IPS DF 6.9 (cell line): ENCODE measurements around the gene PHLDB3.
A peak's percentile ranks its signal among the peaks of the same experiment; 100 is the strongest.
"Not testable (repeated sequence)": the region's sequence is repeated elsewhere in the genome, so short reads cannot be mapped to it uniquely, and the experiment has no call there.

Experiments used
- DNase-seq: peaks from one replicate; pipeline ENCODE4 v3.0.0-alpha.2; 2013; ENCODE audit warnings: low read depth, low spot score
- H3K27ac ChIP-seq: one replicate; pipeline ENCODE4 v1.5.1; 2013; ENCODE audit warnings: low read length, control low read depth
- H3K27me3 ChIP-seq: 2 replicates; pipeline ENCODE4 v1.6.1; 2013; ENCODE audit warnings: mild to moderate bottlenecking, low read length; ENCODE audit not compliant: control insufficient read depth, insufficient read depth
- H3K36me3 ChIP-seq: 2 replicates; pipeline ENCODE4 v1.6.1; 2013; ENCODE audit warnings: low read length; ENCODE audit not compliant: control insufficient read depth, insufficient read depth
- H3K4me1 ChIP-seq: 2 replicates; pipeline ENCODE4 v1.6.1; 2013; ENCODE audit warnings: low read length; ENCODE audit not compliant: control insufficient read depth, insufficient read depth
- H3K4me3 ChIP-seq: 2 replicates; pipeline ENCODE4 v1.5.1; 2013; ENCODE audit warnings: mild to moderate bottlenecking, low read length
- H3K9me3 ChIP-seq: 2 replicates; pipeline ENCODE4 v1.6.1; 2013; ENCODE audit warnings: low read length, inconsistent platforms; ENCODE audit not compliant: control insufficient read depth, insufficient read depth
- WGBS: extraction: QIAGEN DNeasy Blood & Tissue Kit; methylation state at CpG from one replicate; pipeline ENCODE4 v1.1.7; 2013; ENCODE audit warnings: mixed read lengths, missing lambda C conversion rate; ENCODE audit not compliant: insufficient read length, insufficient coverage; 5-methylcytosine and 5-hydroxymethylcytosine counted together

The PHLDB3 gene

DNA sequence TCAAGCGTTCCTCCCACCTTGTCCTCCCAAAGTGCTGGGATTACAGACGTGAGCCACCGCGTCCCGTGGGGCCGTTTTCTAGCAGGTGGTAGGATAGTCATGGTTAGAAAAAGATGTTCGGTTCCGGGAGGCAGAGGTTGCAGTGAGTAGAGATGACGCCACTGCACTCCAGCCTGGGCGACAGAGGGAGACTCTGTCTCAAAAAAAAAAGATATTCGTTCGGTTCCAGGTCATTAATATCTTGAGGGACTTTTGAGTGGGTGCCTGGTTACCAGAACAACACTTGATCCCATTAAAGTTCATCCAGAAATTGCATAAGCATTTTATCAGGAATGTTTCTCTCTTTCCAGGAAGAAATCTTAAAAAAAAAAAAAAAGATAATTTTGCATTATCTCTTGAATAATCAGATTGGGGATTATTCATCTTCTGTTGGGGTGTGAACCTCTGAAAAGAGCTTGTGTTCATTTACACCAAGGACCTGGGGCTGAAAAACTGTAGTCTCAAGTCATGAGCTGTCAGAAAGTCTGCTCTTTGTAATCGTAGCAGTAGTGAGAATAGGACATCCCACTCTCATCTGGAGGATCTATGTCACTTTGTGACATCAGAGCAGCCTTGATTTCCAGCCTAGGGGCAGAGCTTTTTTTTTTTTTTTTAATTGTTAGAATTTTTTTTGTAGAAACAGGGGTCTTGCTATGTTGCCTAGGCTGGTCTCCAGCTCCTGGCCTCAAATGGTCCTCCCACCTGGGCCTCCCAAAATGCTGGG lies 23.5 kb upstream of the PHLDB3 start:
- no CpG with 5 or more reads among the region's 13 CpGs for WGBS
- no peak overlapping the region for H3K27ac ChIP-seq
- no peaks in the 10 kb centered on the region; the same call in 1 of the 2 replicates for H3K27me3 ChIP-seq
- H3K4me1 ChIP-seq: peaks cover 2% of the 10 kb centered on the region; the same call in 1 of the 2 replicates
- no peaks in the 10 kb centered on the region for H3K36me3 ChIP-seq
- DNase-seq: no peak
- H3K9me3 ChIP-seq: no peaks in the 10 kb centered on the region
- H3K4me3 ChIP-seq: no peak overlapping the region

DNA sequence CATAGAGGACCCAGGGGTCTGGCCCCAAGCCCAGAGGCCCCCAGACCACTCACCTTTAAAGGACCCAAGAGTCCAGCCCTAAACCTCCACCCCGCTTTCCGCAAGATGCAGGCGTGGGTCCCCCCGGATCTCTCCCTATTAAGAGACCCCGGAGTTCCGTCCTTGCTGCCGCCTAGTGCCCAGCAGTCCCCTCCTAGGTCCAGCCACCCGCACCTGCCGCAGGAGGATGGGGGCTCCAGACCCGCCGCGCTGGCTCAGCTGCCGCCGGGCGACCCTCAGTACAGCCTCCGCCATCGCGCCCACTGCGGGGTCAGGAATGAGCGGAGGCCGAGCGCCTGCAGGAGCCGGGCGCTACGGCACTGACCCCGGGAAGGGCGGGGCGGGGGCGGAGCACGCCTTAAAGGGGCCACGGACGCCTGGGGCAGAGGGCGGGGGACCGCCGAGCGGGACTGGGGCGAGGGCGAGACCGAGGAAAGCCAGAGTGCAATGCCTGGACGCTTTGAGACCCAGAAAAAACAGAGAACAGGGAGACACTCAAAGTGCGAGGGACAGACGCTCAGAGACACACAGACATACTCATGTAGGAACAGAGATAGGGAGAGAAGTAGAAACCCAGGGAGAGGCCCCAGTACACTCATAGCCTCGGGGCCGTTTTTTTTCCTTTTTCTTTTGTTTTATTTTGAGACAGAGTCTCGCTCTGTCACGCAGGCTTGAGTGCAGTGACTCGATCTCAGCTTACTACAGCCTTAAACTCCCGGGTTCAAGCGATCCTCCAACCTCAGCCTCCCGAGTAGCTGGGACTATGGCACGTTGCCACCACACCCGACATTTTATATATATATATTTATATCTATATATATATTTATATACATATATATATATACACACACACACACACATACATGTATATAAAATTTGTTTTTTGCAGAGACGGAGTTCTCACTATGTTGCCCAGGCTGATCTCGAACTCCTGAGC lies 22.6 kb upstream of the PHLDB3 start, which contains the start of gene ETHE1:
TSS of gene ETHE1 (minus strand) at position 318 of the 976 bp plus-strand sequence. CDS start at position 294, 24 bp downstream.
- peak within 1 kb of the TSS; percentile 97 for H3K4me3 ChIP-seq
- no CpG with 5 or more reads among the region's 54 CpGs for WGBS
- no peaks in the 10 kb centered on the region for H3K9me3 ChIP-seq
- no peaks in the 10 kb centered on the region; the same call in 1 of the 2 replicates for H3K27me3 ChIP-seq
- no peak for DNase-seq
- H3K27ac ChIP-seq: no peak within 1 kb of the TSS
- no peaks in the 10 kb centered on the region for H3K36me3 ChIP-seq
- peaks cover 2% of the 10 kb centered on the region; the same call in 1 of the 2 replicates for H3K4me1 ChIP-seq

DNA sequence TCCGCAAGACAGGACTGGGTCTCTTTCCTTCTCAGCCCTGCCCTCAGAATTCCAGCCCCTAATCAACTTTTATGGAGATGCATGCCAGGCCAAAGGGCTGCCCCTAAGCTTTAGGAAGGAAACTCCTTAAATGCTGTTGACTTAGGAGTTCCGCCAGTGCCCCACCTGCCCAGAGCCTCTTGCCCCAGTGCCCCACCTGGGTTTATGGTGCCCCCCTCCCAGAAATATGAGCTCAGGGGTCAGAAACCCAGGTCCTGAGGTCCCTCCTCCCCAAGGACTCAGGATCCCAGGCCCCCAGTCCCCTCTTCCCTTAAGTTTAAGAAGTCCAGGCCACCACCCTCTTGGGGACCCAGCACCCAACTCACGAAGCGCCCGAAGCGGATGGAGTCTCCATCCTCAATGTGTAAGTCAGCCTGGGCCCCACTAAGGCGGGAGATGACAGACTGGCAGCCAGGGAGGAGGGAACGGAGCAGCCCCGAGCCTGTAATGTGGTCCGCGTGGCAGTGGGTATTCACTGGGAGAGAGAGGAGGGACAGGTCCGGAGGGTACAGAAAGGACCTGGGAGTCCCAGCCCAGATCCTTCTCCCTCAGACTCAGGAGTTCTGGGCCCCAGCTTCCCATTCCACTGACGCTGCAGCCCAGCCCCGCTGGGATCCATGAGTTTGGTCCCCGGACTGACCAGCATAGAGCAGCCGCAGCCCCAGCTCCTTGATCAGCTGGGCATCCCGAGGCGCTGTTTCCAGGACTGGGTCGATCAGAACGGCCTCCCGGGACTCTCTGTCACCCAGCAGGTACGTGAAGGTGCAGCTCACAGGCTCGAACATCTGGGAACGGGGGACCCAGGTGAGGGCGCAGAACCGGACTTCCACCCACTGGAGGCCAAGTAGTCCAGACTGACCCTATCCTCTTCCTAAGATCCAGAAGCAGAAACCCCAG lies 21.6 kb upstream of the PHLDB3 start:
- Histone ChIP-seq H3K27me3 (no peaks in the 10 kb centered on the region; the same call in 1 of the 2 replicates), H3K4me1 (peaks cover 2% of the 10 kb centered on the region; the same call in 1 of the 2 replicates), H3K4me3 (peak overlapping the region; percentile 97), H3K36me3 (no peaks in the 10 kb centered on the region), H3K9me3 (no peaks in the 10 kb centered on the region), H3K27ac (no peak overlapping the region)
- no peak for DNase-seq
- WGBS: no CpG with 5 or more reads among the region's 26 CpGs

DNA sequence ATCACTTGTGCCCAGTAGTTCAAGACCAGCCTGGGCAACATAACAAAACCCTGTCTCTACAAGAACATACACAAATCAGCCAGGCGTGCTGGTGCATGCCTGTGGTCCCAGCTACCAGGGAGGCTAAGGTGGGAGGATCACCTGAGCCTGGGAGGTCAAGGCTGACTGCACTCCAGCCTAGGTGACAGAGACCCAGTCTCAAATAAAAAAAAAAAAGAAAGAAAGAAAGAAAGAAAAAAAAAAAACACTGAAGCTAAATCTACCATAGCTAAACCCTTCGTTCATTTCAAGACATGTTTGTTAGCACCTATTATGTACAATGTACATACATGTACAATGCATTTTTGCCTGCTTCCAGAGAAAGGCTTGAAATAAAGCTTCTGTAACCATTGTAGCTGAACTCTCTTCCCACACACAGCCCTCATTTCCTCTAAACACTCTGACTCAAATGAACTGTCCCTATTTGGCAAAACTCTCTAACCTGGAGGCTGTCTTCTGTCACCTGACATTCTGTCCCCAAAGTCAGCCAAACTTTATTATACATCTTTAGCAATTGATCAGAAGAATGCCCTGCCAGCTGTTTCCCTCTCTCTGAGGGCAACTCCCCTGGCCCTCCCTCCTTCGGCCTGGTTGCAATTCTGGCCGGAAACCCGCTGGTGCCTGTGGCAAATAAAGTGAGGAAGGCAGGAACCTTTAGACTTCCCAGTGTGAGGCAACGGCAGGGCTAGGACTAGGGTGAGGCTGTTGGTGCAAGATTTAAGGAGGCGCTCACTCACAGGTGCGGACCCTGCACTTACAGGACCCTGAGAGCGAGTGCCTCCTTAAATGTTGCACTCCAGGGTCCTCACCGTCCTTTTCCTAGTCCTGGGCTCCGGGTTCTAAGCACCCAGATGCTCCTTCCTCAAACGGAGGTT lies 20.6 kb upstream of the PHLDB3 start:
- DNase-seq: no peak
- no peaks in the 10 kb centered on the region for H3K9me3 ChIP-seq
- peak overlapping the region; percentile 97; the same call in 1 of the 2 replicates for H3K4me3 ChIP-seq
- WGBS: no CpG with 5 or more reads among the region's 12 CpGs
- no peak overlapping the region for H3K27ac ChIP-seq
- no peaks in the 10 kb centered on the region; the same call in 1 of the 2 replicates for H3K27me3 ChIP-seq
- H3K36me3 ChIP-seq: no peaks in the 10 kb centered on the region
- peaks cover 2% of the 10 kb centered on the region; the same call in 1 of the 2 replicates for H3K4me1 ChIP-seq

DNA sequence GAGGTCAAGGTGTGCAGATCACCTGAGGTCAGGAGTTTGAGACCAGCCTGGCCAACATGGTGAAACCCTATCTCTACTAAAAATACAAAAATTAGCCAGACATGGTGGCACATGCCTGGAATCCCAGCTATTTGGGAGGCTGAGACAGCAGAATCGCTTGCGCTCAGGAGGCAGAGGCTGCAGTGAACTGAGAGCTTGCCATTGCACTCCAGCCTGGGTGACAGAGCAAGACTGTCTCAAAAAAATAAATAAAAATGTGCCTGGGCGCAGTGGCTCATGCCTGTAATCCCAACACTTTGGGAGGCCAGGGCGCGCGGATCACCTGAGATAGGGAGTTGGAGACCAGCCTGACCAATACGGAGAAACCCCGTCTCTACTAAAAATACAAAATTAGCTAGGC lies 19.1 kb upstream of the PHLDB3 start:
- H3K36me3 ChIP-seq, H3K27me3 ChIP-seq, H3K4me3 ChIP-seq, DNase-seq, H3K4me1 ChIP-seq, H3K27ac ChIP-seq, H3K9me3 ChIP-seq: not testable (repeated sequence)
- no CpG with 5 or more reads among the region's 8 CpGs for WGBS

DNA sequence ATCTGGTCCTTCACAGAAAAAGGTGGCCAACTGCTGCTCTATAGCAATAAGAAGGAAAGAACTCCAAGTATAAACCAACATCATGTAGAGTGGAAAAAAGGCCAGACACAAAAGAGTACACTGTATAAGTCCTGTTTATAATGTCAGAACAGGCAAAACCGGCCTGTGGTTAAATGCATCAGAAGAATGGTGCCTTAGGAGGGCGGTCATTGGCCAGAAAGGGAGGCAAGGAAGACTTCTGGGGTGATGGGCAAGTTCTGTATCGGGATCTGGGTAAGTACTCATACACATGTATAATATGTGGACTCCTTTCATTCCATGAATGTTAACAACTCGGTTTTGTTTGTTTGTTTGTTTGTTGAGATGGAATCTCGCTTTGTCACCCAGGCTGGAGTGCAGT lies 18.4 kb upstream of the PHLDB3 start:
- no peaks in the 10 kb centered on the region for H3K9me3 ChIP-seq

DNA sequence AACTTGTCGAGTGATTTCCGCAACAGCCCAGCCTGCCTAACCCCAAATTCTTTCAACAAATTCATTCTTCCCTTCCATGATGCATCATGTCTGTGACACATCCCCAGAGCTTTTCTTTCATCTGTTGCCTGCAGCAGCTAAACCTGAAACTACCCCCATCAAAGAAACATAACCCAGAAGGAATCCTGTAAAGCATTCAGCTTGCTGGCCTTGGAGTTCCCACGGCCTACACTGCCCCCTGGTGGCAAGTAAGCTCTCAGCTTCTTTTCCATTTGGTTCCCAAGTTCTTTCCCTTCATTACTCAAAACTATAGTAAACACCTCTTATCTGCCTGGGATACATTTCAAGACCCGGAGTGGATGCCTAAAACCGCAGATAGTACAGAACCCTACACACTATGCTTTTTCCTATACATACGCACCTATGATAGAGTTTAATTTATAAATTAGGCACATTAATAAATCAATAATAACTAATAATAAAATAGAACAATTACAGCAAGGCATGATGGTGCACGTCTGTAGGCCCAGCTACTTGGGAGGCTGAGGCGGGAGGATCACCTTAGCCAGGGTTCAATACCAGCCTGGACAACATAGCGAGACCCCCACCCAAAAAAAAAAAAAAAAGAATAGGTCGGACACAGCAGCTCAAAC lies 15.0 kb upstream of the PHLDB3 start:
- Histone ChIP-seq H3K4me1 (no peaks in the 10 kb centered on the region), H3K27me3 (no peaks in the 10 kb centered on the region), H3K36me3 (no peaks in the 10 kb centered on the region), H3K9me3 (no peaks in the 10 kb centered on the region), H3K4me3 (no peak overlapping the region), H3K27ac (no peak overlapping the region)
- no CpG with 5 or more reads among the region's 10 CpGs for WGBS
- no peak for DNase-seq

More for the DNA sequence above, 18.4 kb upstream of the PHLDB3 start:
- no CpG with 5 or more reads among the region's 5 CpGs for WGBS
- no peak for DNase-seq
- no peak overlapping the region for H3K27ac ChIP-seq
- H3K4me3 ChIP-seq: no peak overlapping the region
- H3K27me3 ChIP-seq: no peaks in the 10 kb centered on the region; the same call in 1 of the 2 replicates
- H3K36me3 ChIP-seq: no peaks in the 10 kb centered on the region
- H3K4me1 ChIP-seq: peaks cover 2% of the 10 kb centered on the region; the same call in 1 of the 2 replicates

DNA sequence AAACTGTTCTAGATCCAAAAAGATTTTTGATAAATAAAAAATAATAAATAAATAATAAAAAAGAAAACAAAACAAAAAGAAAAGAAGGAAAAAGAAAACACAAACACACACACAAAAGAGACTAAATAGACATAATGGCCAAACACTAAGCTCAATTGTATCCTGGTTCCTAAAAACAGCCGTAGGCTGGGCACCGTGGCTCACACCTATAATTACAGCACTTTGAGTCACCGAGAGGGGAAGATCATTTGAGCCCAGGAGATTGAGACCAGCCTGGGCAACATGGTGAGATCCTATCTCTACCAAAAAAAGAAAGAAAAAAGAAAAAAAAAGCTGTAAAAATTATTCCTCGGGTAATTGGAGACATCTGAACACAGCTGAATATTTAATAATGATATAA lies 13.5 kb upstream of the PHLDB3 start:
- no peak for DNase-seq
- H3K27me3 ChIP-seq: no peaks in the 10 kb centered on the region
- H3K4me1 ChIP-seq: no peaks in the 10 kb centered on the region
- H3K4me3 ChIP-seq: no peak overlapping the region
- no CpG with 5 or more reads among the region's 4 CpGs for WGBS
- no peaks in the 10 kb centered on the region for H3K36me3 ChIP-seq
- H3K9me3 ChIP-seq: no peaks in the 10 kb centered on the region
- H3K27ac ChIP-seq: no peak overlapping the region

DNA sequence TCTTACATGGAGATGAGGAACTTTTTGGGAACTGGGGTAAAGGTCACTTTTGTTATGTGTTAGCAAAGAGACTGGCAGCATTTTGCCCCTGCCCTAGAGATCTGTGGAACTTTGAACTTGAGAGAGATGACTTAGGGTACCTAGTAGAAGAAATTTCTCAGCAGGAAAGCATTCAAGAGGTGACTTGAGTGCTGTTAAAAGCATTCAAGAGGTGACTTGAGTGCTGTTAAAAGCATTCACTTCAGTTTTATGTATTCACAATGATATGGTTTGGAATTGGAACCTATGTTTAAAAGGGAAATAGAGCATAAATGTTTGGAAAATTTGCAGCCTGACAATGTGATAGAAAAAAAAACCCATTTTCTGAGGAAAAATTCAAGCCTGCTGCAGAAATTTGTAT lies 7.9 kb upstream of the PHLDB3 start:
- H3K4me3 ChIP-seq, H3K4me1 ChIP-seq, DNase-seq, H3K27ac ChIP-seq, H3K36me3 ChIP-seq, H3K27me3 ChIP-seq, H3K9me3 ChIP-seq: not testable (repeated sequence)
